GM12864 (cell line): ENCODE measurements around the gene PRLH.

Experiments used
- DNase-seq: peaks from one replicate; pipeline ENCODE4 v3.0.0-alpha.2; 2011; ENCODE audit warnings: low read depth
- H3K4me3 ChIP-seq: 2 replicates; pipeline ENCODE4 v1.5.1; 2011; ENCODE audit warnings: mild to moderate bottlenecking, low read depth, low read length, control low read depth
- CTCF ChIP-seq: IDR thresholded peaks from 2 replicates; pipeline ENCODE4 v1.5.1; 2011; ENCODE audit warnings: low read depth, mild to moderate bottlenecking, moderate library complexity, low read length, control low read depth, inconsistent platforms; ENCODE audit errors: missing control alignments

PRLH gene

GRCh38 chr2:237546040-237546875 lies 20.1 kb upstream of the PRLH start:
- no peak for DNase-seq
- TF ChIP-seq CTCF, result no peak
- H3K4me3 ChIP-seq, result no peak overlapping the region

GRCh38 chr2:237546876-237547395 lies 19.4 kb upstream of the PRLH start:
- DNase-seq, result no peak
- no peak for TF ChIP-seq CTCF
- no peak overlapping the region for H3K4me3 ChIP-seq

DNA sequence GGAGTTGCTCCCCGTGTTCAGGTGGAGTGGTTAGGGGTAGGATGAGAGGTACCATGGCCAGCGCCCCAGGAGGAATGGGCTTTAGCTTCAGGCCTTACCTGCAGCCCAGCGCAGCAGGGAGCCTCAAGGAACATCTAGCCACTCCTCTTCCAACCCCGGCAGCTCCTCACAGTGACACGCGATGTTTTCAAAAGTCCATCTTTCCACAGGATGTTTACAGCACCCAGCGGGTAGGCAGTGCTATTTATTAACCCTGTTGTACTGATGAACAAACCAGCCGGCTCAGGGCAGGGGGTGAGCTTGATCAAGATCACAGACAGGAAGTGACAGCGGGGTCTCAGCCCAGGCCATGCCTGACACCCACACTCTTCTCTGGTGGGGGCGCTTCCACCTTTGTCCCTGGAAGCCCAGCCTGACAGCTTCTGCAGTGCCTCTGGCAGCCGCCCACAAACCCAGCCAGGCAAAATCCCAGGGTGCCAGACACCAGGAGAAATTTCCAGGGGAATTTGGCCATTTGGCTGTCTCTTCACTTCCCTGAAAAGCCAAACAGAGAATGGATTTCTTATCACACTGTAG lies 18.4 kb upstream of the PRLH start:
- no peak for TF ChIP-seq CTCF
- H3K4me3 ChIP-seq, result no peak overlapping the region
- DNase-seq, result no peak

- H3K4me3 ChIP-seq, result no peak overlapping the region
- no peak for TF ChIP-seq CTCF
- DNase-seq, result no peak
Observed at GRCh38 chr2:237549216-237549615, 17.2 kb upstream of the PRLH start.

- no peak for DNase-seq
- no peak for TF ChIP-seq CTCF
- no peak overlapping the region for H3K4me3 ChIP-seq
Observed at GRCh38 chr2:237549643-237550415, 16.5 kb upstream of the PRLH start.

GRCh38 chr2:237551071-237551574 lies 15.3 kb upstream of the PRLH start:
- no peak for TF ChIP-seq CTCF
- no peak for DNase-seq
- H3K4me3 ChIP-seq, result no peak overlapping the region
